Fibroblast of skin of scalp (primary cell): ENCODE measurements around the gene ZBTB4.
"Not testable (repeated sequence)": the region's sequence is repeated elsewhere in the genome, so short reads cannot be mapped to it uniquely, and the experiment has no call there.

Experiments
- DNase-seq: peaks from one replicate; pipeline ENCODE4 v3.0.0-alpha.2; 2013

ZBTB4 gene

GRCh38 chr17:7495906-7496434, 16.5 kb upstream of the ZBTB4 start:
- DNase-seq: no peak

DNA sequence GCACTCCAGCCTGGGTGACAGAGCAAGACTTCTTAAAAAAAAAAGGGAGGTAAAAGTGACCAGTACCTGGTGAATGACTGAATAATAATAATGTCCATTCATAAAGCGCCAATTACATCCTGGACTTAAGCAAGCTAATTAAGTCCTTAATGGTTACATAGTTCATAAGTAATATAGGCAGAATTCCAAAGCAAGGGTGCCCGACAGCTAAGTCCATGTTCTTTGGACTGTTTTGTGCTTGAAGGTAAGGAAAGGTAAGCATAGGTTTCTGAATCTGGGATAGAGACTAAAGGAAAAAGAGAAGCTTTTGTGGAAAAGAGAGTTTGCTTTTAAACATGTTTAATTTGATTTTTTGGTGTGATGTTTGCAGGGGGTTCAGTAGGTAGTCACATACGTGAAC, 14.5 kb upstream of the ZBTB4 start:
- DNase-seq: no peak

GRCh38 chr17:7491583-7491982, 12.2 kb upstream of the ZBTB4 start:
- no peak for DNase-seq

DNA sequence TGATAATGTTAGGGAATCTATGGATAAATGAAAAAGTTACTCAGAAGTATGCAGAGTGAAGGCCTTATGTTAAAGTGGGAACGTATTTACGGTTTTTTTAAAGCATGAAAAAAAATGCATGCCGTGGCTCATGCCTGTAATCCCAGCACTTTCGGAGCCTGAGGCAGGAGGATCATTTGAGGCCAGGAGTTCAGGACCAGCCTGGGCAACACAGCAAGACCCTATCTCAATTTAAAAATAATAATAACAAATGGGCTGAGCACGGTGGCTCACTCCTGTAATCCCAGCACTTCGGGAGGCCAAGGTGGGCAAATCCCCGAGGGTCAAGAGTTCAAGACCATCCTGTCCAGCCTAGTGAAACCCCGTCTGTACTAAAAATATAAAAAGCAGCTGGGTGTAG, 10.7 kb upstream of the ZBTB4 start:
- no peak for DNase-seq

DNA sequence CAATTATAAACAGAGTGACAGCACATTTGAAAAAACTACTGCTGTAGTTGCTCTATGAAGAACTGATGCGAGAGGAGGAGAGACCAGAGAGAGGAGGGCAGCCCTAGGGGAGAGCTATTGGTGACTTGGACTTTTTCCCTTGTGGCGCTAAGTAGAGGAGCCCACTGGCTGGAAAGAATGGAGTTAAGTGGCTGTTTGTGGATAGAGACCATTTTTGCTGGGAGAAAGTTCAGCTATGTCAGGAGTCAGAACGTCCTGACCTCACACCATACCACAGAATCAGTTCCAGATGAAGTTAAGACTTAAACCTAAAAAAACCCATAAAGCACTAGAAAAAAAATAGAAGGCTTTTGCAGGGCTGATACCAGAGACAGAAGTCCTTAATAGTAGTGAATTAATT, 6.8 kb upstream of the ZBTB4 start:
- DNase-seq: peak; percentile 21

DNA sequence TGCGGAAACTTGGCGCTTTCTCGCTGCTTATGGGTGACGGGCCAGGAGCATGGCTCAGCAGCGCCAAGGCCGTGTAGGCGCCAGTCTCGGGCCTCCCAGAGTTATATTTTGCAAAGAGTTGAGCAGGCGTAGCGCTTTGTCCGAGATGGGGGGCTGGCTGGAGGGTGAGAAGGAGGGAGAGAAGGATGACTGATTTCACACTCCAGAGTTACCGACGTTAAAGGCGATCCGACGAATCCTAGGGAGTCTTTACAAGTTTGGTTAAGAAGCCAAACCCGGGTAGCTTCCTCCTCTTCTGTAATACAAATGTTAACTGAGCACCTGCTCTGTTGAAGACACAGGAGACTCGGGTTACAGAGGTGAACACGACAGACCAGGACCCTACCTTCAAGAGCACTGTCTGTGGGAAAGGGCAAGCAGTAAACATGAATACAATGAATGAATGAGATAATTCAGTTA, 5.5 kb upstream of the ZBTB4 start:
- no peak for DNase-seq

DNA sequence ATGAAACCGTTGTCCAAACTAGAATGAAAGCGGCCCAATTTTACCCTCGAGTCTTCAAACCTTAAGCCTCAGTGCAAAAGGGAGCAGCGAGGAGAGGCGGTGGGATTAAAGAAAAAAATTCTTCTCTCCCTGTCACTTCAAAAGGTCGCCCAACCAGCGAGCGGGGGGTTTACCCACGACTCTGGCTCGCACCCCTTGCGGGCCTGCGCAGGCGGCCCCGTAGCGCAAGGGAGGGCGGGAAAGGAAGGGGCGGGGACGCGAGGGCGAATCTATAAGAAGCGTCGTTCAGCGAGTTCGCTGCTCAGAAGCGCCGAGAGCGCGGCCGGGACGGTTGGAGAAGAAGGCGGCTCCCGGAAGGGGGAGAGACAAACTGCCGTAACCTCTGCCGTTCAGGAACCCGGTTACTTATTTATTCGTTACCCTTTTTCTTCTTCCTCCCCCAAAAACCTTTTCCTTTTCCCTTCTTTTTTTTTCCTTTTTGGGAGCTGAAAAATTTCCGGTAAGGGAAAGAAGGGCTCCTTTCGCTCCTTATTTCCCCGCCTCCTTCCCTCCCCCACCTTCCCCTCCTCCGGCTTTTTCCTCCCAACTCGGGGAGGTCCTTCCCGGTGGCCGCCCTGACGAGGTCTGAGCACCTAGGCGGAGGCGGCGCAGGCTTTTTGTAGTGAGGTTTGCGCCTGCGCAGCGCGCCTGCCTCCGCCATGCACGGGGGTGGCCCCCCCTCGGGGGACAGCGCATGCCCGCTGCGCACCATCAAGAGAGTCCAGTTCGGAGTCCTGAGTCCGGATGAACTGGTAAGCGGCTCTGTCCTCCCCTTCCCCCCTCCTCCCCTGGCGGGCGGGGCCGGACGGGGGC, 4.9 kb upstream of the ZBTB4 start, which contains the start of gene POLR2A:
POLR2A (plus strand) TSS at position 300 of the 852 bp plus-strand sequence.
- peak; percentile 98 for DNase-seq

DNA sequence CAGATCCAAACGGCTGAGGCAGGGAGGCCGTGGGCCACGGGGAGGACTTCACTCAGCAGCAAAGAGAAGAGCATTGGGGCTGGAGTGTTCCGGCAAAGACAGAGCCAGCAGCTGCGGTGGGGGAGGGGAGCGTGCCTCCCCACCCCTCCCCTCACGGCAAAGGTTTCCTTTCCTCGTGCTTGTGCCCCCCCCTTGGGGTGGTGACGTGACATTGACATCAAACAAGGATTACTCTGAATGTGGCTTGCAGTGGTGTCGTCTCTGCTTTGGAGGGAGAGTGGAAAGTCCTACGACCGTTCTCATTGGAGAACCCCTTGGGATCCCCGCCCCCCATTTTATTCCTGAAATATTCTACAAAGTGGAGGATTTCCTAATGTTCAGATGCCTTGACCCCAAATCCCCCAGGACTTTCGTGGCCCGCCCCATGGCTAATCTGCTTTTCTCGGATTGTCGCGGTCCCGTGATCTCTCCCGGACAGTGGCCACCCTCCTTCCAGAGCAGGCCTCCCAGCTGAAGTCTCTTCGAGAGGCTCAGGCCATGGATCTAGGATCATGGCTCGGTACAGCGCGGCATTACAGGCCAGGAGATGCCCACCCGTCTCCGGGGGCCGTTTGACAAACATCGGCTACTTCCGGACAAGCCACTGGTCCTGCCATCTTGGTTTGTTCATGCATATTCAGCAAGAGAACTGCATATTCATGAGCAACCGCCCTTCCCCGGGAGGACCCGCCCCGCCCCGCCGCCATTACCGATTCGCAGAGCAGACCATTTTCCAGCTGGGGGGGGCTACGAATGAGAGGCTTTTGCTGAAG, 4.0 kb upstream of the ZBTB4 start:
- DNase-seq: peak; percentile 95

DNA sequence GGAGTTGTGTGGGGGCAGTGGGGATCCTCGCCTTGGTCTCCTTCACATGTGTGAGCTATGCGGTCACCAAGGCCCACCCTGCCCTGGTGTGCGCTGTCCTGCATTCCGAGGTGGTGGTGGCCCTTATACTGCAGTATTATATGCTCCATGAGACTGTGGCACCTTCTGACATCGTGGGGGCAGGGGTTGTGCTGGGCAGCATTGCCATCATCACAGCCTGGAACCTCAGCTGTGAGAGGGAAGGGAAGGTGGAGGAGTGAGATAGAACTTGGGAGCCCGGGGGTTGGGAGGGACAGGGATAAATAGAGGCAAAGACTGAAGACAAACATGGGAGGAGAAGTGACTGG, 3.3 kb upstream of the ZBTB4 start:
- not testable (repeated sequence) for DNase-seq

GRCh38 chr17:7481842-7482741, 2.7 kb upstream of the ZBTB4 start:
- DNase-seq: not testable (repeated sequence)

GRCh38 chr17:7481275-7481674, 1.8 kb upstream of the ZBTB4 start, which contains the start of gene SLC35G6:
Gene SLC35G6 (plus strand): TSS chr17:7481446. CDS start chr17:7481517, 71 bp downstream.
- DNase-seq: not testable (repeated sequence)

GRCh38 chr17:7480089-7480384, 606 bp upstream of the ZBTB4 start:
- DNase-seq: no peak

GRCh38 chr17:7478276-7479212, 887 bp downstream of the ZBTB4 start:
- DNase-seq: peak; percentile 50

- peak; percentile 83 for DNase-seq
Measured at GRCh38 chr17:7477392-7478275, 1.8 kb downstream of the ZBTB4 start.

GRCh38 chr17:7476951-7477350, 2.5 kb downstream of the ZBTB4 start:
- DNase-seq: no peak

DNA sequence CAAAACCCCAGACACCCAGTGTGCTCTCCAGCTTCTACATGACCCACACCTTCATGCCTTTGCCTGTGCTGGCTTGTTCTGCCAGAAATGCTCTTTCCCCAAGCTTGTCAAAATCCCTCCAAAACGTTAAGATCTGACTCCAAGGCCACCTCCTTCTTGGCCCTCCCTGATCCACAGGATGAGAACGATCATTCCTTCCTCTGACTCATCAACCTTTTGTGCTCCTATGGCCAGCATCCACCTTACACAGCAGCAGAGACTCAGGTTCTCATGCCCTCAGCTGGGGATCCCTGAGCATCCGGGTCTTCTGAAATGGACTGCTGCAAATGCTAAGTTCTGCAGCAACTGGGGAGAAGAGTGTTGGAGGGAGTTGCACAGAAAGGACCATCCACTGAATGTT, 2.9 kb downstream of the ZBTB4 start:
- DNase-seq: no peak

DNA sequence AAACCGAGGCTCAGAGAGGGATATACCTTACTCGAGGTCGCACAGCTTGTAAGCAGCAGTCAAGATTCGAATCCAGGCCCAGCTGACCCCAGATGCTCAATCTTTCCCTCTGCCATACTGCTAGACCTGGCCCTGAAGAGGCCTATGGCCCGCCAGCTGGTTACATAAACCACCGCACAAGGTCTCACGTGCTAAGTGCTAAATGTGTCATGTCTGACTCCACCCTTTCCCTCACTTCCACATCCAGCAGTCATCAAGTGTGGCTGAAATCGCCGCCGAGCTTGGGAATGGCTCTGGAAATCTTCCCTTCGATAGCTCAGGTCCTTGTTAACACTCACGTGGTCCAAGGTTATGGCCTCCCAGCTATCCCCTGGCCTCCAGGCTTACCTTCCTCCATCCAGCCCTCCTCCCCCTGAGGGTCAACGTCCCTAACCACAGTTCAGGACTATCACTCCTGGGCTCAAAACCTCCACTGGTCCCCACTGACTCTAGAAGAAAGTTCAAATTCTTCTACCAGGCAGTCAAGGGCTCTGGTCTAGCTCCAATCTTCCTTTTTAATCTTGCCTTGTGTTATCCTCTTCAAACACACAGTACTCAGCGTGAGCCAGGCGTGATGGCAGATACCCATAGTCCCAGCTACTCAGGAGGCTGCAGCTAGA, 3.5 kb downstream of the ZBTB4 start:
- DNase-seq: no peak

- not testable (repeated sequence) for DNase-seq
Measured at GRCh38 chr17:7474767-7475166, 4.7 kb downstream of the ZBTB4 start.

GRCh38 chr17:7471729-7472128, 7.7 kb downstream of the ZBTB4 start:
- no peak for DNase-seq
